WTC11 (cell line): Measurements from ENCODE around the gene GDF7. TPM values are rescaled to one million over a fixed set of nuclear protein-coding genes. Genes with fewer than 3 reads are reported as not detected.

Experiments
- ATAC-seq: fragments of 200-7000 bp; cut with Tn5 transposase; 2 replicates; pipeline ENCODE4 v1.10.0; 2021; ENCODE audit warnings: mild to moderate bottlenecking, moderate library complexity
- CTCF ChIA-PET: fragments of 300-600 bp; sonication (Branson Sonifier 250); formaldehyde crosslinking; loops from one replicate; lab custom pipeline; 2021; ENCODE audit warnings: antibody characterized with exemption; lab: Charles Lee
- POLR2A ChIA-PET: fragments of 350-600 bp; sonication (Branson Sonifier 250); formaldehyde crosslinking; loops from one replicate; lab custom pipeline; 2021; ENCODE audit warnings: antibody characterized with exemption; lab: Charles Lee
- DNase-seq: peaks from one replicate; pipeline ENCODE4 v3.0.0; 2021; ENCODE audit warnings: low spot score
- H3K27ac Mint-ChIP-seq: 2 replicates; pipeline ENCODE4 v1.8.0; 2021; ENCODE audit warnings: mixed read lengths
- H3K27me3 Mint-ChIP-seq: 2 replicates; pipeline ENCODE4 v1.8.0; 2021; ENCODE audit warnings: low read depth, mild to moderate bottlenecking, moderate library complexity, mixed read lengths
- H3K36me3 Mint-ChIP-seq: 2 replicates; pipeline ENCODE4 v1.8.0; 2021; ENCODE audit warnings: mixed read lengths
- H3K4me1 Mint-ChIP-seq: 2 replicates; pipeline ENCODE4 v1.8.0; 2022; ENCODE audit warnings: mixed read lengths
- H3K4me3 Mint-ChIP-seq: 2 replicates; pipeline ENCODE4 v1.8.0; 2021; ENCODE audit warnings: mild to moderate bottlenecking, moderate library complexity, mixed read lengths
- H3K9me3 Mint-ChIP-seq: 2 replicates; pipeline ENCODE4 v1.8.0; 2021; ENCODE audit warnings: mixed read lengths
- ELF4 ChIP-seq: sonication (generic); formaldehyde crosslinking; IDR thresholded peaks from 2 replicates; pipeline ENCODE4 v1.8.1; 2022; ENCODE audit warnings: low read depth, mild to moderate bottlenecking, moderate library complexity, missing genetic modification reagents
- ETV6 ChIP-seq: sonication (generic); formaldehyde crosslinking; IDR thresholded peaks from 2 replicates; pipeline ENCODE4 v1.8.1; 2022; ENCODE audit warnings: mild to moderate bottlenecking, missing genetic modification reagents
- FOXJ3 ChIP-seq: sonication (generic); formaldehyde crosslinking; IDR thresholded peaks from 2 replicates; pipeline ENCODE4 v1.9.0; 2021; ENCODE audit warnings: missing genetic modification reagents, mild to moderate bottlenecking, borderline replicate concordance
- GABPB1 ChIP-seq: sonication (generic); formaldehyde crosslinking; IDR thresholded peaks from 2 replicates; pipeline ENCODE4 v1.8.1; 2023; ENCODE audit warnings: mild to moderate bottlenecking, missing genetic modification reagents
- IRF2 ChIP-seq: sonication (generic); formaldehyde crosslinking; IDR thresholded peaks from 2 replicates; pipeline ENCODE4 v1.8.0; 2022; ENCODE audit warnings: low read depth, missing genetic modification reagents, borderline replicate concordance
- NFYB ChIP-seq: sonication (generic); formaldehyde crosslinking; conservative IDR thresholded peaks from 2 replicates; pipeline ENCODE4 v1.8.0; 2022; ENCODE audit warnings: low read depth, missing genetic modification reagents
- OVOL2 ChIP-seq: fragments of 250-450 bp; sonication (Bioruptor Pico); IDR thresholded peaks from 2 replicates; pipeline ENCODE4 v1.9.0; 2021; ENCODE audit warnings: mild to moderate bottlenecking, borderline replicate concordance
- PRRX2 ChIP-seq: fragments of 250-450 bp; sonication (Bioruptor Pico); IDR thresholded peaks from 2 replicates; pipeline ENCODE4 v1.8.0; 2021; ENCODE audit warnings: mild to moderate bottlenecking
- RELA ChIP-seq: sonication (generic); formaldehyde crosslinking; IDR thresholded peaks from 2 replicates; pipeline ENCODE4 v1.8.1; 2022; ENCODE audit warnings: missing genetic modification reagents, mild to moderate bottlenecking, borderline replicate concordance
- RORB ChIP-seq: fragments of 250-450 bp; sonication (Bioruptor Pico); IDR thresholded peaks from 2 replicates; pipeline ENCODE4 v1.9.0; 2021; ENCODE audit warnings: mild to moderate bottlenecking
- SMAD4 ChIP-seq: sonication (generic); formaldehyde crosslinking; IDR thresholded peaks from 2 replicates; pipeline ENCODE4 v1.8.0; 2022; ENCODE audit warnings: mild to moderate bottlenecking, missing genetic modification reagents
- SOX15 ChIP-seq: fragments of 250-450 bp; sonication (Bioruptor Pico); IDR thresholded peaks from 2 replicates; pipeline ENCODE4 v1.9.0; 2021; ENCODE audit warnings: mild to moderate bottlenecking
- TEAD1 ChIP-seq: sonication (generic); formaldehyde crosslinking; IDR thresholded peaks from 2 replicates; pipeline ENCODE4 v1.8.0; 2022; ENCODE audit warnings: mild to moderate bottlenecking, missing genetic modification reagents
- ZBTB21 ChIP-seq: sonication (generic); formaldehyde crosslinking; IDR thresholded peaks from 2 replicates; pipeline ENCODE4 v1.8.1; 2023; ENCODE audit warnings: mild to moderate bottlenecking, missing genetic modification reagents, borderline replicate concordance
- ZNF138 ChIP-seq: sonication (generic); formaldehyde crosslinking; conservative IDR thresholded peaks from 2 replicates; pipeline ENCODE4 v1.8.1; 2022; ENCODE audit warnings: mild to moderate bottlenecking, moderate library complexity, missing genetic modification reagents
- ZNF232 ChIP-seq: sonication (generic); formaldehyde crosslinking; IDR thresholded peaks from 2 replicates; pipeline ENCODE4 v1.8.0; 2022; ENCODE audit warnings: mild to moderate bottlenecking, missing genetic modification reagents
- ZNF396 ChIP-seq: fragments of 250-450 bp; sonication (Bioruptor Pico); IDR thresholded peaks from 2 replicates; pipeline ENCODE4 v1.8.0; 2021; ENCODE audit warnings: mild to moderate bottlenecking, moderate library complexity, borderline replicate concordance
- total RNA-seq: library from RNA; stranded (reverse); gene quantifications from 3 replicates; pipeline ENCODE4 v1.2.3, GENCODE V29; 2021
- TF ChIP-seq, protein P1 (sequence below): fragments of 250-450 bp; sonication (Bioruptor Pico); IDR thresholded peaks from 2 replicates; pipeline ENCODE4 v1.9.0; 2021; ENCODE audit warnings: moderate library complexity, mild to moderate bottlenecking, inconsistent platforms, borderline replicate concordance
- TF ChIP-seq, protein P2 (sequence below): fragments of 250-450 bp; sonication (Bioruptor Pico); IDR thresholded peaks from 2 replicates; pipeline ENCODE4 v2.1.2; 2022; ENCODE audit warnings: mild to moderate bottlenecking, moderate library complexity
- TF ChIP-seq, protein P3 (sequence below): sonication (generic); formaldehyde crosslinking; IDR thresholded peaks from 2 replicates; pipeline ENCODE4 v1.8.1; 2022; ENCODE audit warnings: missing genetic modification reagents, borderline replicate concordance
- TF ChIP-seq, protein P4 (sequence below): fragments of 250-450 bp; sonication (Bioruptor Pico); conservative IDR thresholded peaks from 2 replicates; pipeline ENCODE4 v1.9.0; 2021; ENCODE audit warnings: mild to moderate bottlenecking

GDF7 gene
- total RNA-seq, 1 experiment from 2014 or later: 0.55 TPM

DNA sequence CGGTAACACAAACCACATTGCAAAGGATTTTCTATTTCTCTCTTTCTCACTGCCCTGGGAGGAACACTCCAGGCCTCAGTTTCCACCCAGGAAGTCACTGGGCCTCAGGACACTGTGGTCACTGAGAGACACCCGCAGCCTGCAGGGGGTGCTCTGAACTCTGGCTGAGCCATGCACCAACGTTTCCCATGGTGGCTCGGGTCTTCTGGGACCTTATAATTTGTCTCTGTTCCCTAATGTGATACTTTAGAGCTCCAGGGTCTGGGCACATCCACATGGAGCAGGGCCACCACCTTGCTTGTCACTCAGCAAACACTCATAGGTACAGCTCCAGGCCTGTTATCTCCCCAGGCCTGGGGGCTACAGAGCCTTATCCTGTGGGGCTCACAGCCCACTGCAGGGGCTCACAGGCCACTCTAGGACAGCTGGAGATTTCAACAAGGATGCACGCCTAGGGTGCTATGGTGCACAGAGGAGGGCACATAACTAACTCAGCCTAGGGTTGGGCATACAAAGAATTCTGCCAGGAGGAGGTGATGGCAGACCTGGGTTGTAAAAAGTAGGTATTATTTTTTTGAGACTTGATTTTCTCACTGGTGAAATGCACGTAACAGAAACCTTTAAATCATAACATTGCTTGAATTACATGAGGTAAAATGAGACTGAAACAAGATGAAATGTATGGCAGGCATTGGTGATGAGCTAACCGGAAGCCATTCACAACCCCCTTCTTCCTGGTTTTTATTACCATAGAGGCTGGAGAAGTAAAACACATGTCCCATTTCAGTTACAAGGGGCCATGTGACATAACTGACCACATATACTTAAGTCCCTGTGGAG is 13.0 kb upstream of the GDF7 start (continued):
- TF ChIP-seq, protein P1, sequence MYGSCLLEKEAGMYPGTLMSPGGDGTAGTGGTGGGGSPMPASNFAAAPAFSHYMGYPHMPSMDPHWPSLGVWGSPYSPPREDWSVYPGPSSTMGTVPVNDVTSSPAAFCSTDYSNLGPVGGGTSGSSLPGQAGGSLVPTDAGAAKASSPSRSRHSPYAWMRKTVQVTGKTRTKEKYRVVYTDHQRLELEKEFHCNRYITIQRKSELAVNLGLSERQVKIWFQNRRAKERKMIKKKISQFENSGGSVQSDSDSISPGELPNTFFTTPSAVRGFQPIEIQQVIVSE (CRISPR knock-in tag): no peak
- TF ChIP-seq ZNF138 (CRISPR knock-in tag): no peak
- TF ChIP-seq ZBTB21 (CRISPR knock-in tag): no peak

DNA sequence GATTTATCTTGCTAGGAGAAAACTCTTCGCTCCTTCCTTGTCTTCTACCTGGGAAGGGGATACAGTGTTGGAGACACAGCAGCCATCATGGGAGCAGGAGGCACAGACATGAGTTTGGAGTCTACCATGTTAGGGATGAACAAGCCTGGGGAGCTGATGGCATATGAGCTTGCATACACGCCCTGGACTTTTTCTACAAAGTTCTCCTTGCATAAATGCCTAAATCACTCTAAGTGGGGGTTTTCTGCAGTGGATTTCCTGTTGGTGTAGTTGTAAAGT is 12.5 kb upstream of the GDF7 start:
- ATAC-seq (no peak), DNase-seq (no peak)
- Mint-ChIP-seq H3K27me3 (peaks cover 18% of the 10 kb centered on the region), H3K36me3 (no peaks in the 10 kb centered on the region), H3K4me3 (no peak overlapping the region), H3K27ac (no peak overlapping the region), H3K9me3 (no peaks in the 10 kb centered on the region), H3K4me1 (peaks cover 16% of the 10 kb centered on the region)
- TF ChIP-seq ZNF396 (CRISPR knock-in tag): no peak
- TF ChIP-seq, protein P2, sequence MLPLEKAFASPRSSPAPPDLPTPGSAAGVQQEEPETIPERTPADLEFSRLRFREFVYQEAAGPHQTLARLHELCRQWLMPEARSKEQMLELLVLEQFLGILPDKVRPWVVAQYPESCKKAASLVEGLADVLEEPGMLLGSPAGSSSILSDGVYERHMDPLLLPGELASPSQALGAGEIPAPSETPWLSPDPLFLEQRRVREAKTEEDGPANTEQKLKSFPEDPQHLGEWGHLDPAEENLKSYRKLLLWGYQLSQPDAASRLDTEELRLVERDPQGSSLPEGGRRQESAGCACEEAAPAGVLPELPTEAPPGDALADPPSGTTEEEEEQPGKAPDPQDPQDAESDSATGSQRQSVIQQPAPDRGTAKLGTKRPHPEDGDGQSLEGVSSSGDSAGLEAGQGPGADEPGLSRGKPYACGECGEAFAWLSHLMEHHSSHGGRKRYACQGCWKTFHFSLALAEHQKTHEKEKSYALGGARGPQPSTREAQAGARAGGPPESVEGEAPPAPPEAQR: no peak
- no peak for TF ChIP-seq OVOL2
- TF ChIP-seq FOXJ3 (CRISPR knock-in tag): no peak
- no peak for TF ChIP-seq SOX15 (CRISPR knock-in tag)
- TF ChIP-seq ZNF232 (CRISPR knock-in tag): no peak
- no peak for TF ChIP-seq ZNF138 (CRISPR knock-in tag)
- no peak for TF ChIP-seq NFYB (CRISPR knock-in tag)
- TF ChIP-seq ELF4: no peak
- TF ChIP-seq IRF2: no peak
- no peak for TF ChIP-seq ETV6
- no peak for TF ChIP-seq PRRX2
- TF ChIP-seq SMAD4 (CRISPR knock-in tag): no peak
- TF ChIP-seq TEAD1 (CRISPR knock-in tag): no peak
- TF ChIP-seq RORB (CRISPR knock-in tag): no peak
- TF ChIP-seq, protein P3, sequence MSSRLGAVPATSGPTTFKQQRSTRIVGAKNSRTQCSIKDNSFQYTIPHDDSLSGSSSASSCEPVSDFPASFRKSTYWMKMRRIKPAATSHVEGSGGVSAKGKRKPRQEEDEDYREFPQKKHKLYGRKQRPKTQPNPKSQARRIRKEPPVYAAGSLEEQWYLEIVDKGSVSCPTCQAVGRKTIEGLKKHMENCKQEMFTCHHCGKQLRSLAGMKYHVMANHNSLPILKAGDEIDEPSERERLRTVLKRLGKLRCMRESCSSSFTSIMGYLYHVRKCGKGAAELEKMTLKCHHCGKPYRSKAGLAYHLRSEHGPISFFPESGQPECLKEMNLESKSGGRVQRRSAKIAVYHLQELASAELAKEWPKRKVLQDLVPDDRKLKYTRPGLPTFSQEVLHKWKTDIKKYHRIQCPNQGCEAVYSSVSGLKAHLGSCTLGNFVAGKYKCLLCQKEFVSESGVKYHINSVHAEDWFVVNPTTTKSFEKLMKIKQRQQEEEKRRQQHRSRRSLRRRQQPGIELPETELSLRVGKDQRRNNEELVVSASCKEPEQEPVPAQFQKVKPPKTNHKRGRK: no peak
- TF ChIP-seq GABPB1 (CRISPR knock-in tag): no peak
- TF ChIP-seq, protein P4, sequence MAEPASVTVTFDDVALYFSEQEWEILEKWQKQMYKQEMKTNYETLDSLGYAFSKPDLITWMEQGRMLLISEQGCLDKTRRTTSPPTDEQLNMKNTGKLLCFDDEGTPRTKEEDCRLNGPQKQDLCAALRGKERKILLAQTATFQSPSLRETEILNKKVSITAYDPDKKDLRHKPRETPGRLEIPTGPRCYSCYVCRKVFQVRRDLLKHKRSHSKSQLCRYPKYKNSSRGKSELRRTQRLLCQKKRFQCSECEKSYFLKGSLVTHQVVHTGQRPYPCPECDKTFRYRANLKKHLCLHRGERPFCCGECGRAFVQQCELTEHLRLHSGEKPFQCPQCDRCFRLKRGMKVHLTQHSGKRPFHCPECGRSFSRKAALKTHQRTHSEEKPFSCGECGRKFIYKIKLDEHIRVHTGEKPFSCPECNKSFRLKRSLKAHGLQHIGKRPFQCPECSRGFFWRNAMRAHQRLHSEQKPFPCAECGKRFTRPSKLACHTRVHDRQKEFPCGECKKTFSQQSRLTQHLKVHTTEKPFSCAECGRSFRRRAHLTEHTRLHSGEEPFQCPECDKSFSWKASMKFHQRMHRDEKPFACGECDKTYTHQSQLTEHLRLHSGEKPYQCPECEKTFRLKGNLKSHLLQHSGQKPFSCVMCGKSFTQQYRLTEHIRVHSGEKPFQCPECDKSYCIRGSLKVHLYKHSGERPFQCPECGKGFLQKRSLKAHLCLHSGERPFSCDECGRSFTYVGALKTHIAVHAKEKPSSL (CRISPR knock-in tag): no peak
- no peak for TF ChIP-seq RELA (CRISPR knock-in tag)
- CTCF ChIA-PET: interaction anchor here (1.6 to 4.7 kb wide), 2 partner anchors 19 to 22 kb away, joined by 4 to 25 read pairs; no protein-coding TSS in a partner anchor
- POLR2A ChIA-PET: no interaction called here
